Mucosa of stomach (tissue), 1 donor: ENCODE results near the gene GRM7.

Experiments
- H3K27me3 ChIP-seq: one replicate; pipeline ENCODE4 v1.7.0; 2013; ENCODE audit warnings: mild to moderate bottlenecking, low read length; ENCODE audit not compliant: control insufficient read depth, insufficient read depth
- H3K36me3 ChIP-seq: one replicate; pipeline ENCODE4 v1.7.0; 2013; ENCODE audit warnings: low read length; ENCODE audit not compliant: control insufficient read depth, insufficient read depth
- H3K4me1 ChIP-seq: one replicate; pipeline ENCODE4 v1.7.0; 2013; ENCODE audit warnings: mild to moderate bottlenecking, low read length; ENCODE audit not compliant: control insufficient read depth, insufficient read depth
- H3K4me3 ChIP-seq: one replicate; pipeline ENCODE4 v1.7.0; 2013; ENCODE audit warnings: low read length
- H3K9ac ChIP-seq: one replicate; pipeline ENCODE4 v1.7.0; 2013; ENCODE audit warnings: mild to moderate bottlenecking, low read length, moderate library complexity
- H3K9me3 ChIP-seq: one replicate; pipeline ENCODE4 v1.7.0; 2013; ENCODE audit warnings: mild to moderate bottlenecking, low read length, moderate library complexity; ENCODE audit not compliant: control insufficient read depth
- donor health status: Pancreatic carcinoma.

The GRM7 gene

DNA sequence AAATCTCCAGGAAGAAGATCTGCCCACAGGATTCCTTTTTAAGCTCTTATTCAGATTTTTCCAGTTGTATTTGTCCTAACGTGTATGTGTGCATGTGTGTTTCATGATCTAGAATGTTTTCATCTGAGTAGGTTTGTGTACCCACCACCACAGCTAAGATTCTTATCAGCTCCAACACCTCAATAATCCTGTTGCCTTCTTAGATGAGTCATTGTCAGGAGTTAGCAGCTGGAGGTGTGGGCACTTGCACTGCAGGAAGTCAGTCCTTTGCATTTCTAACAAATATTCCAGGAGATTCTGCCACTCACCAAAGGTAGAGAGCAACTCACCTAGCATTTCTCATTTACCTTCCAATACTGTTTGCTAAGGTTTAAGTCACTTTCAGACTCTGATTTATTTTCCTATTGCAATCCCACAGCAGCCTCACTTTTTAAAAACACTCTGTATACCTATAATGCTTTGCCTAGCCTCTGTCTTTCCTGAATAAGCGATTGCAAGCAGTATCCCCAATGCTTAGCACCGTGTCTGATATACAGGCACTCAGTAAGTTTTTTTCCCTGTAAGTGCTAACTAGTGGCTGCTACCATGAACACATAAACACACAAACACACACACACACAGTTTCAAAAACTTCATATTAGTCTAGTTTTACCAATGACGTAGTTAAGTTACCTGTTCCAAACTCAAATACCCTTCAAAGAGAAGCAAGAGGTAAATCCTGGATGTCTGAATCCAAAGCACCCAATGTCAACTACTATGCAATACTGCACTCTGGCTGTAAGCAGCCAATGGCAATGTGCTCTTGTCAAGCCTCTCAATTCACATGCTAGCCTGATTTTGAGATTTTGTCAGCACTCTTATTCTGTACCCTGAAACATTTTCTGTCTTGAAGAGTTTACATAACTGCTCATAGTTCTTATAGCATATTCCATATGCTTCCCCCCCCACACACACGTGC is 927.2 kb downstream of the GRM7 start:
- peaks cover 13% of the 10 kb centered on the region for H3K4me1 ChIP-seq
- H3K27me3 ChIP-seq = no peaks in the 10 kb centered on the region
- H3K36me3 ChIP-seq = no peaks in the 10 kb centered on the region
- no peak overlapping the region for H3K4me3 ChIP-seq
- no peak overlapping the region for H3K9ac ChIP-seq
- no peaks in the 10 kb centered on the region for H3K9me3 ChIP-seq

- Histone ChIP-seq H3K27me3 (no peaks in the 10 kb centered on the region), H3K9ac (no peak overlapping the region), H3K36me3 (no peaks in the 10 kb centered on the region), H3K9me3 (no peaks in the 10 kb centered on the region), H3K4me3 (no peak overlapping the region), H3K4me1 (peaks cover 13% of the 10 kb centered on the region)
These were observed 928.0 kb downstream of the GRM7 start for GRCh38 chr3:7788881-7789280.

DNA sequence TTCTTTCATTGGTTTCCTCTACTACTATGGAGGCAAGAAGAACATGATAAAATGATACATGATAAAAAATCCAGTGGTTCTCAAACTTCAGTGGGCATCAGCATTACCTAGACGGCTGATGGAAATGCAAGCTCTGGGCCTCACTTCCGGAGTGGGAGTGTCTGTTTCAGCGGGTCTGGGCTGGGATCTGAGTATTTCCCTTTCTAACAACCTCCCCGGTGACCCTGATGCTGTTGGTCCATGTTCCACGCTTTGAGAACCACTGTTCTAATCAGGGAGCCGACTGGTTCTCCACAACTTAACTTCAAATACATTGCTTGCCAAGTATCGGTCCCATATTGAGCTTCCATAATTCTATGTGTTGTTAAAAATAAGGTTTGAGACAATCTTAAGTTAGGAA is 928.4 kb downstream of the GRM7 start:
- H3K9me3 ChIP-seq = no peaks in the 10 kb centered on the region
- H3K9ac ChIP-seq = no peak overlapping the region
- H3K4me1 ChIP-seq = peaks cover 13% of the 10 kb centered on the region
- H3K27me3 ChIP-seq = no peaks in the 10 kb centered on the region
- H3K36me3 ChIP-seq = no peaks in the 10 kb centered on the region
- H3K4me3 ChIP-seq = no peak overlapping the region

DNA sequence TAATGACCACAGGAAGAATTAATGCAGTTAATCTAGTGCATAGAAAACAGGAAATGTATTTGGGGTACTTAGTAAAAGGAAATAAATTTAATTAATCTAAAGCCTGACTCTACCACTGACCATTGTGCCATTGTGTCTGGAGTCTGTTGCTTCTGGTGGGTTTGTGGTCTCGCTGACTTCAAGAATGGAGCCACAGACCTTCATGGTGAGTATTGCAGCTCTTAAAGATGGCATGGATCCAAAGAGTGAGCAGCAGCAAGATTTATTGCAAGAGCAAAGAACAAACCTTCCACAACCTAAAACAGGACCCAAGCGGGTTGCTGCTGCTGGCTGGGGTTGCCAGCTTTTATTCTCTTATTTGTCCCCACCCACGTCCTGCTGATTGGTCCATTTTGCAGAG is 929.2 kb downstream of the GRM7 start:
- Histone ChIP-seq H3K36me3 (no peaks in the 10 kb centered on the region), H3K9me3 (no peaks in the 10 kb centered on the region), H3K27me3 (no peaks in the 10 kb centered on the region), H3K4me3 (no peak overlapping the region), H3K4me1 (peaks cover 13% of the 10 kb centered on the region), H3K9ac (no peak overlapping the region)
